K562 (cell line): ENCODE results near the gene PPEF2. TPM values are rescaled to one million over a fixed set of nuclear protein-coding genes. Genes with fewer than 3 reads are reported as not detected.

Experiments
- ARNT ChIP-seq, 2 experiments: fragments of 450-650 bp; IDR thresholded peaks; 2 replicates each; pipeline ENCODE4 v1.6.1; 2016; ENCODE audit warnings: mild to moderate bottlenecking in 1 of 2
- BRF1 ChIP-seq: IDR thresholded peaks from 3 replicates; pipeline ENCODE4 v1.6.1; 2011; ENCODE audit warnings: borderline replicate concordance, mild to moderate bottlenecking; ENCODE audit not compliant: insufficient read length; ENCODE audit errors: extremely low read depth
- CAMTA2 ChIP-seq: fragments of 250-450 bp; sonication (Bioruptor Pico); conservative IDR thresholded peaks from 2 replicates; pipeline ENCODE4 v1.5.1; 2022
- DEAF1 ChIP-seq: fragments of 450-650 bp; formaldehyde crosslinking; IDR thresholded peaks from 2 replicates; pipeline ENCODE4 v1.4.0; 2020; ENCODE audit warnings: mild to moderate bottlenecking, moderate library complexity
- EWSR1 ChIP-seq: fragments of 450-650 bp; IDR thresholded peaks from 2 replicates; pipeline ENCODE4 v1.6.1; 2018; ENCODE audit warnings: borderline replicate concordance, mild to moderate bottlenecking, low read depth, moderate library complexity; ENCODE audit not compliant: partially characterized antibody
- GABPB2 ChIP-seq: fragments of 250-450 bp; sonication (Bioruptor Pico); conservative IDR thresholded peaks from 2 replicates; pipeline ENCODE4 v1.5.1; 2021; ENCODE audit warnings: mild to moderate bottlenecking
- HBP1 ChIP-seq: fragments of 450-650 bp; formaldehyde crosslinking; IDR thresholded peaks from 2 replicates; pipeline ENCODE4 v1.4.0; 2022; ENCODE audit warnings: missing genetic modification characterization
- HDAC6 ChIP-seq: IDR thresholded peaks from 2 replicates; pipeline ENCODE4 v1.6.1; 2012; ENCODE audit warnings: low read depth, mild to moderate bottlenecking, control low read depth, inconsistent platforms, low read length, moderate library complexity
- ILF3 ChIP-seq: fragments of 450-650 bp; IDR thresholded peaks from 2 replicates; pipeline ENCODE4 v1.6.1; 2018; ENCODE audit warnings: antibody characterized with exemption, mild to moderate bottlenecking, moderate library complexity, borderline replicate concordance
- KLF6 ChIP-seq: fragments of 250-450 bp; sonication (Bioruptor Pico); IDR thresholded peaks from 2 replicates; pipeline ENCODE4 v1.4.0; 2020; ENCODE audit warnings: mild to moderate bottlenecking, moderate library complexity, borderline replicate concordance
- NKRF ChIP-seq: fragments of 450-650 bp; IDR thresholded peaks from 2 replicates; pipeline ENCODE4 v1.6.1; 2016; ENCODE audit warnings: borderline replicate concordance
- SFPQ ChIP-seq: fragments of 200-400 bp; formaldehyde crosslinking; IDR thresholded peaks from 2 replicates; pipeline ENCODE4 v1.6.1; 2017; ENCODE audit warnings: mild to moderate bottlenecking, low read depth, low read length, moderate library complexity
- SIN3B ChIP-seq: fragments of 450-650 bp; IDR thresholded peaks from 2 replicates; pipeline ENCODE4 v1.6.1; 2017; ENCODE audit warnings: low read depth, mild to moderate bottlenecking, moderate library complexity
- SRSF7 ChIP-seq: fragments of 200-400 bp; formaldehyde crosslinking; optimal IDR thresholded peaks from 2 replicates; pipeline ENCODE3; 2017; ENCODE audit warnings: mild to moderate bottlenecking, low read depth, low read length
- TCF7L2 ChIP-seq: fragments of 150-350 bp; IDR thresholded peaks from 2 replicates; pipeline ENCODE4 v1.6.1; 2016; ENCODE audit warnings: low read depth, mild to moderate bottlenecking, low read length, moderate library complexity
- polyA plus RNA-seq, 8 experiments: library from polyadenylated mRNA; depleted of rRNA in 4 of 8; stranded (reverse) in 5 of 8; unstranded in 3 of 8; fragments of >200 nt; fragmentation: Nextera tagmentation in 2 of 8; fragmentation: Illumina TruSeq in 1 of 8; extraction: Ambion mirVana in 2 of 8; extraction: Trizol in 1 of 8; gene quantifications; 2 replicates each; pipeline versions ENCODE4 v1.2.1 to v1.2.3, GENCODE V29; 2011 to 2014; ENCODE audit warnings: inconsistent platforms in 1 of 8, missing spikeins in 1 of 8
- total RNA-seq, 7 experiments: library from RNA; depleted of rRNA in 6 of 7; stranded (reverse); fragments of >200 nt in 6 of 7; fragmentation: Illumina TruSeq in 2 of 7; extraction: Trizol in 2 of 7; gene quantifications; 2 replicates each; pipeline versions ENCODE4 v1.2.1 to v1.2.3, GENCODE V29; 2011 to 2021; ENCODE audit warnings: low replicate concordance in 1 of 7

Gene PPEF2
- total and polyA plus RNA-seq, 9 of the 15 experiments (the other 6 are each of a cell fraction or from before 2014, with no cell fraction given), result not detected

GRCh38 chr4:75940692-75941253 lies 38.5 kb upstream of the PPEF2 start, which contains the start of gene NAAA (continued):
- TF ChIP-seq DEAF1 (CRISPR knock-in tag) (no peak), BRF1 (no peak), NKRF (no peak), ILF3 (no peak), TCF7L2 (no peak), HDAC6 (0 out of 2 replicates have a peak, but pooled peaks have one; percentile 34), KLF6 (CRISPR knock-in tag) (no peak), SFPQ (no peak), ARNT (IDR thresholded peaks at IDR 0.05) (no peak), GABPB2 (no peak), EWSR1 (no peak), SIN3B (0 out of 2 replicates have a peak, but pooled peaks have one; percentile 40), SRSF7 (no peak), CAMTA2 (no peak), HBP1 (no peak)
- TF ChIP-seq, all 486 proteins: peak for 38
